Neural progenitor cell (in vitro differentiated cells): ENCODE measurements around the gene CD300LB. TPM values are rescaled to one million over a fixed set of nuclear protein-coding genes. Genes with fewer than 3 reads are reported as not detected.

Experiments used
- DNase-seq: peaks from one replicate; pipeline ENCODE4 v3.0.0-alpha.2; 2016; ENCODE audit warnings: low spot score
- H2AFZ ChIP-seq: fragments of 200-600 bp; sonication (generic); replicated peaks from 2 replicates; pipeline ENCODE4 v1.6.1; 2016; ENCODE audit warnings: antibody characterized with exemption
- H3F3A ChIP-seq: fragments of 200-600 bp; sonication (generic); 2 replicates; pipeline ENCODE4 v1.6.1; 2016; ENCODE audit warnings: antibody characterized with exemption, low read depth
- H3K27ac ChIP-seq: fragments of 200-600 bp; sonication (generic); 2 replicates; pipeline ENCODE4 v1.5.1; 2016; ENCODE audit warnings: mild to moderate bottlenecking
- H3K27me3 ChIP-seq: fragments of 200-600 bp; sonication (generic); 2 replicates; pipeline ENCODE4 v1.6.1; 2016; ENCODE audit warnings: mild to moderate bottlenecking, moderate library complexity
- H3K36me3 ChIP-seq: fragments of 200-600 bp; sonication (generic); 2 replicates; pipeline ENCODE4 v1.5.1; 2016
- H3K4me1 ChIP-seq: fragments of 200-600 bp; sonication (generic); 2 replicates; pipeline ENCODE4 v1.6.1; 2016; ENCODE audit warnings: mixed run types
- H3K4me2 ChIP-seq: fragments of 200-600 bp; sonication (generic); 2 replicates; pipeline ENCODE4 v1.6.1; 2016
- H3K4me3 ChIP-seq: fragments of 200-600 bp; sonication (generic); 2 replicates; pipeline ENCODE4 v1.5.1; 2016
- H3K79me2 ChIP-seq: fragments of 200-600 bp; sonication (generic); 2 replicates; pipeline ENCODE4 v1.6.1; 2016; ENCODE audit warnings: low read depth
- H3K9ac ChIP-seq: fragments of 200-600 bp; sonication (generic); 2 replicates; pipeline ENCODE4 v1.6.1; 2016
- H3K9me3 ChIP-seq: fragments of 200-600 bp; sonication (generic); 2 replicates; pipeline ENCODE4 v1.5.1; 2016; ENCODE audit warnings: low read depth
- H4K20me1 ChIP-seq: fragments of 200-600 bp; sonication (generic); 2 replicates; pipeline ENCODE4 v1.6.1; 2016; ENCODE audit warnings: low read depth
- H3K27ac Mint-ChIP-seq: 3 replicates; pipeline ENCODE4 v1.8.0; 2021; ENCODE audit warnings: mixed read lengths
- H3K27me3 Mint-ChIP-seq: 2 replicates; pipeline ENCODE4 v1.8.0; 2022; ENCODE audit warnings: low read depth, mild to moderate bottlenecking, inconsistent platforms, moderate library complexity, mixed read lengths; ENCODE audit not compliant: insufficient read depth
- H3K36me3 Mint-ChIP-seq: 3 replicates; pipeline ENCODE4 v1.8.0; 2021; ENCODE audit warnings: mixed read lengths
- H3K4me1 Mint-ChIP-seq: 3 replicates; pipeline ENCODE4 v1.8.0; 2021; ENCODE audit warnings: mixed read lengths
- H3K4me3 Mint-ChIP-seq: 3 replicates; pipeline ENCODE4 v1.8.0; 2021; ENCODE audit warnings: mild to moderate bottlenecking, moderate library complexity, mixed read lengths
- H3K9me3 Mint-ChIP-seq: 3 replicates; pipeline ENCODE4 v1.8.0; 2020; ENCODE audit warnings: mixed read lengths
- CTCF ChIP-seq: fragments of 200-600 bp; sonication (generic); IDR thresholded peaks from 2 replicates; pipeline ENCODE4 v1.5.1; 2017; ENCODE audit warnings: antibody characterized with exemption, mild to moderate bottlenecking
- EZH2 ChIP-seq: fragments of 200-600 bp; sonication (generic); IDR thresholded peaks from 2 replicates; pipeline ENCODE4 v1.6.1; 2017; ENCODE audit warnings: antibody characterized with exemption, mild to moderate bottlenecking, moderate library complexity
- EZH2phosphoT487 ChIP-seq: fragments of 200-600 bp; sonication (generic); IDR thresholded peaks from 2 replicates; pipeline ENCODE4 v1.6.1; 2017; ENCODE audit warnings: antibody characterized with exemption
- total RNA-seq: library from RNA; depleted of rRNA; stranded (reverse); fragments of >200 nt; gene quantifications from 2 replicates; pipeline ENCODE4 v1.2.3, GENCODE V29; 2015; ENCODE audit warnings: low replicate concordance

The CD300LB gene
- total RNA-seq, 1 donor from 2014 or later: not detected

- peaks cover 12% of the 10 kb centered on the region for H3K27me3 Mint-ChIP-seq
Observed at GRCh38 chr17:74485841-74486240, 45.4 kb downstream of the CD300LB start.

GRCh38 chr17:74485022-74485743, 46.1 kb downstream of the CD300LB start:
- no peak overlapping the region for H3K27ac ChIP-seq
- TF ChIP-seq EZH2phosphoT487 (no peak), CTCF (no peak), EZH2 (no peak)
- no peaks in the 10 kb centered on the region for H4K20me1 ChIP-seq
- H3K27me3 Mint-ChIP-seq: peaks cover 12% of the 10 kb centered on the region
- no peaks in the 10 kb centered on the region for H3K36me3 ChIP-seq
- H3K4me3 ChIP-seq: no peak overlapping the region
- no peak overlapping the region for H2AFZ ChIP-seq
- H3K4me1 Mint-ChIP-seq: no peaks in the 10 kb centered on the region
- no peaks in the 10 kb centered on the region for H3K9me3 ChIP-seq
- no peak overlapping the region for H3K4me2 ChIP-seq
- H3K4me3 Mint-ChIP-seq: no peak overlapping the region
- no peak for DNase-seq
- H3K79me2 ChIP-seq: no peaks in the 10 kb centered on the region
- H3K27ac Mint-ChIP-seq: no peak overlapping the region
- peaks cover 11% of the 10 kb centered on the region for H3K9me3 Mint-ChIP-seq
- H3K36me3 Mint-ChIP-seq: no peaks in the 10 kb centered on the region
- H3K4me1 ChIP-seq: no peaks in the 10 kb centered on the region
- H3K27me3 ChIP-seq: no peaks in the 10 kb centered on the region
- H3F3A ChIP-seq: no peaks in the 10 kb centered on the region
- no peak overlapping the region for H3K9ac ChIP-seq

More at GRCh38 chr17:74485841-74486240, 45.4 kb downstream of the CD300LB start:
- H3K36me3 ChIP-seq: no peaks in the 10 kb centered on the region
- no peaks in the 10 kb centered on the region for H3K4me1 ChIP-seq
- Mint-ChIP-seq H3K9me3 (peaks cover 11% of the 10 kb centered on the region), H3K4me1 (no peaks in the 10 kb centered on the region), H3K36me3 (no peaks in the 10 kb centered on the region), H3K4me3 (no peak overlapping the region), H3K27ac (no peak overlapping the region)
- H3K79me2 ChIP-seq: no peaks in the 10 kb centered on the region
- no peak overlapping the region for H3K9ac ChIP-seq
- H3F3A ChIP-seq: no peaks in the 10 kb centered on the region
- no peaks in the 10 kb centered on the region for H4K20me1 ChIP-seq
- H3K4me2 ChIP-seq: no peak overlapping the region
- no peak for TF ChIP-seq EZH2phosphoT487
- no peak for TF ChIP-seq CTCF
- no peak for TF ChIP-seq EZH2
- no peak overlapping the region for H3K4me3 ChIP-seq
- H3K9me3 ChIP-seq: no peaks in the 10 kb centered on the region
- H3K27ac ChIP-seq: no peak overlapping the region
- no peaks in the 10 kb centered on the region for H3K27me3 ChIP-seq
- H2AFZ ChIP-seq: no peak overlapping the region
- no peak for DNase-seq

- Histone ChIP-seq H3K27me3 (no peaks in the 10 kb centered on the region), H3F3A (no peaks in the 10 kb centered on the region), H2AFZ (no peak overlapping the region), H3K4me3 (no peak overlapping the region), H3K4me2 (no peak overlapping the region), H3K9me3 (no peaks in the 10 kb centered on the region), H3K27ac (no peak overlapping the region), H3K36me3 (no peaks in the 10 kb centered on the region), H3K4me1 (no peaks in the 10 kb centered on the region), H3K79me2 (no peaks in the 10 kb centered on the region), H3K9ac (no peak overlapping the region), H4K20me1 (no peaks in the 10 kb centered on the region)
- H3K27ac Mint-ChIP-seq: no peak overlapping the region
- no peak overlapping the region for H3K4me3 Mint-ChIP-seq
- H3K27me3 Mint-ChIP-seq: peaks cover 20% of the 10 kb centered on the region
- H3K9me3 Mint-ChIP-seq: peaks cover 7% of the 10 kb centered on the region
- H3K36me3 Mint-ChIP-seq: no peaks in the 10 kb centered on the region
- H3K4me1 Mint-ChIP-seq: no peaks in the 10 kb centered on the region
- DNase-seq: no peak
- TF ChIP-seq CTCF (no peak), EZH2 (no peak), EZH2phosphoT487 (no peak)
Observed at GRCh38 chr17:74484066-74484465, 47.2 kb downstream of the CD300LB start.
